B cell (primary cell): Measurements from ENCODE around the gene FOXE1. TPM values are rescaled to one million over a fixed set of nuclear protein-coding genes. Genes with fewer than 3 reads are reported as not detected.

Experiments used
- ATAC-seq: fragments of 200-7000 bp; cut with Tn5 transposase; one replicate; pipeline ENCODE4 v1.10.0; 2021; ENCODE audit warnings: low read depth, mild to moderate bottlenecking, moderate number of reproducible peaks, moderate library complexity
- CTCF ChIA-PET: fragments of 350-600 bp; sonication (Branson Sonifier 250); formaldehyde crosslinking; loops from one replicate; lab custom pipeline; 2021; ENCODE audit warnings: antibody characterized with exemption, inconsistent platforms; lab: Charles Lee
- POLR2A ChIA-PET: fragments of 350-600 bp; sonication (Branson Sonifier 250); formaldehyde crosslinking; loops from one replicate; lab custom pipeline; 2021; ENCODE audit warnings: antibody characterized with exemption; lab: Charles Lee
- DNase-seq: peaks from one replicate; pipeline ENCODE4 v3.0.0; 2013
- H2AFZ ChIP-seq: 2 replicates; pipeline ENCODE4 v1.6.1; 2012; ENCODE audit warnings: mild to moderate bottlenecking, low read depth, low read length; ENCODE audit not compliant: insufficient read depth, poor library complexity, severe bottlenecking
- H3K27ac ChIP-seq, 2 donors: 1 replicate in 1 of 2; 2 replicates in 1 of 2; pipeline ENCODE4 v1.5.1; 2012 to 2013; ENCODE audit warnings: low read length in 2 of 2, mild to moderate bottlenecking in 2 of 2, moderate library complexity in 1 of 2
- H3K27me3 ChIP-seq, 4 experiments: fragments of 200-600 bp in 1 of 4; sonication (generic) in 1 of 4; replicated peaks in 1 of 4; 1 replicate in 2 of 4; 2 replicates in 2 of 4; pipeline versions ENCODE4 v1.6.1 to v1.7.0; 2013 to 2016; ENCODE audit warnings: low read length in 3 of 4, mild to moderate bottlenecking in 2 of 4, mixed read lengths in 1 of 4, moderate library complexity in 1 of 4; ENCODE audit not compliant: insufficient read depth in 4 of 4, control insufficient read depth in 3 of 4; ENCODE audit errors: control extremely low read depth in 1 of 4
- H3K36me3 ChIP-seq, 2 experiments: replicated peaks in 1 of 2; 1 replicate in 1 of 2; 2 replicates in 1 of 2; pipeline versions ENCODE4 v1.6.1 to v1.7.1; 2013; ENCODE audit warnings: low read length in 1 of 2; ENCODE audit not compliant: insufficient read depth in 2 of 2, control insufficient read depth in 1 of 2; ENCODE audit errors: control extremely low read depth in 1 of 2, extremely low read depth in 1 of 2
- H3K4me1 ChIP-seq, 2 donors: fragments of 200-600 bp in 1 of 2; sonication (generic) in 1 of 2; 1 replicate in 1 of 2; 2 replicates in 1 of 2; pipeline versions ENCODE4 v1.5.1 to v1.6.1; 2013 to 2017; ENCODE audit warnings: low read length in 2 of 2; ENCODE audit not compliant: control insufficient read depth in 2 of 2, insufficient read depth in 2 of 2
- H3K4me2 ChIP-seq: replicated peaks from 2 replicates; pipeline ENCODE3; 2012; ENCODE audit warnings: mild to moderate bottlenecking, low read depth, low read length; ENCODE audit not compliant: poor library complexity, severe bottlenecking
- H3K4me3 ChIP-seq, 5 experiments: fragments of 200-600 bp in 1 of 5; sonication (generic) in 1 of 5; 1 replicate in 3 of 5; 2 replicates in 2 of 5; pipeline versions ENCODE4 v1.5.1 to v1.7.0; 2011 to 2016; ENCODE audit warnings: low read length in 4 of 5, mild to moderate bottlenecking in 4 of 5, low read depth in 2 of 5, control low read depth in 1 of 5, moderate library complexity in 1 of 5; ENCODE audit not compliant: insufficient read depth in 1 of 5; ENCODE audit errors: control extremely low read depth in 1 of 5, extremely low read depth in 1 of 5
- H3K79me2 ChIP-seq: fragments of 200-600 bp; sonication (generic); one replicate; pipeline ENCODE4 v1.6.0; 2016; ENCODE audit warnings: low read length; ENCODE audit not compliant: control insufficient read depth, insufficient read depth
- H3K9ac ChIP-seq: fragments of 200-600 bp; sonication (generic); 2 replicates; pipeline ENCODE4 v1.6.1; 2017; ENCODE audit warnings: mild to moderate bottlenecking, low read length, moderate library complexity
- H3K9me3 ChIP-seq, 3 donors: one replicate each; pipeline versions ENCODE4 v1.6.1 to v1.7.1; 2013; ENCODE audit warnings: low read length in 2 of 3; ENCODE audit not compliant: control insufficient read depth in 2 of 3, insufficient read depth in 1 of 3; ENCODE audit errors: control extremely low read depth in 1 of 3
- H4K20me1 ChIP-seq: 2 replicates; pipeline ENCODE4 v1.6.0; 2012; ENCODE audit warnings: mild to moderate bottlenecking, low read length; ENCODE audit not compliant: insufficient read depth, control insufficient read depth, poor library complexity, severe bottlenecking
- H3K27ac Mint-ChIP-seq: one replicate; pipeline ENCODE4 v1.8.0; 2021; ENCODE audit warnings: mixed read lengths
- H3K27me3 Mint-ChIP-seq: one replicate; pipeline ENCODE4 v1.8.0; 2021; ENCODE audit warnings: mixed read lengths
- H3K4me1 Mint-ChIP-seq: one replicate; pipeline ENCODE4 v1.8.0; 2021; ENCODE audit warnings: mixed read lengths
- H3K4me3 Mint-ChIP-seq: one replicate; pipeline ENCODE4 v1.8.0; 2021; ENCODE audit warnings: mixed read lengths
- H3K9me3 Mint-ChIP-seq: one replicate; pipeline ENCODE4 v1.8.0; 2022; ENCODE audit warnings: mixed read lengths; ENCODE audit not compliant: insufficient read depth
- CTCF ChIP-seq: fragments of 200-600 bp; IDR thresholded peaks from one replicate; pipeline ENCODE4 v1.8.0; 2022; ENCODE audit warnings: antibody characterized with exemption, mild to moderate bottlenecking
- EZH2 ChIP-seq: IDR thresholded peaks from 2 replicates; pipeline ENCODE4 v1.6.1; 2012; ENCODE audit warnings: borderline replicate concordance, low read depth, mild to moderate bottlenecking, moderate library complexity, low read length; ENCODE audit not compliant: insufficient read depth, poor library complexity, severe bottlenecking
- WGBS: methylation state at CpG from one replicate; pipeline ENCODE4 v1.1.5; 2013; ENCODE audit warnings: missing lambda C conversion rate; ENCODE audit not compliant: insufficient coverage; 5-methylcytosine and 5-hydroxymethylcytosine counted together
- intact Hi-C: fragments of 100-400 bp; cut with micrococcal nuclease; formaldehyde crosslinking; loops from one replicate; pipeline ENCODE4 v1.10.0; 2022
- polyA plus RNA-seq: library from polyadenylated mRNA; depleted of rRNA; stranded (reverse); fragments of >200 nt; gene quantifications from 2 replicates; pipeline ENCODE4 v1.2.3, GENCODE V29; 2012
- total RNA-seq, 2 donors: library from RNA; stranded (reverse); fragments of 120-200 nt in 1 of 2; gene quantifications; 1 replicate in 1 of 2; 2 replicates in 1 of 2; pipeline versions ENCODE4 v1.2.3 to v1.2.4, GENCODE V29; 2013 to 2022

Gene FOXE1
- total and polyA plus RNA-seq, 2 donors (not counting 1 experiment from before 2014, with no cell fraction given): not detected

DNA sequence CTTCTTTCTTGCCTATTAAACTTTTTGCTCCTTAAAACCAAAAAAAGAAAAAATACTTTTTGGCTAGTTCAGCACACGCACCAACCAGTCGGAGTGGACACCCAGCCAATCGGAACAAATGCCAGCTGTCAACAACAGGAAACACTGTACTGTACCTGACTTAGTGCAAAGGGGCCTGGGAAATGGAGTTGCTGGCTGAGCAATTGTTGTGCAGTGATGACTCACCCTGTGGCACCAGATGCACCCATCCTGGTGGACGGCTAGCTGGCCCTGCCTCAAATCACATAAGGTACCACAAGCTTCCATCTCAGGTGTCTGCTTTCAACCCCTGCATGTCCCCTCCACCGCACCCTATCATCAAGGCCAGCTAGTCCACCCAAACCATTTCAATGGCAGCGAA is 20.9 kb downstream of the FOXE1 start:
- Histone ChIP-seq H4K20me1 (no peaks in the 10 kb centered on the region), H3K4me2 (no peak overlapping the region), H3K4me1 (no peaks in the 10 kb centered on the region), H2AFZ (no peak overlapping the region), H3K79me2 (no peaks in the 10 kb centered on the region), H3K27ac (no peak overlapping the region), H3K27me3 (peaks cover 0 to 5% (median 0%) of the 10 kb centered on the region in 4 experiments), H3K9me3 (peaks cover 0 to 3% (median 0%) of the 10 kb centered on the region in 3 donors), H3K9ac (no peak overlapping the region), H3K4me3 (no peak overlapping the region), H3K36me3 (no peaks in the 10 kb centered on the region)
- H3K27me3 Mint-ChIP-seq: peaks cover 22% of the 10 kb centered on the region
- ChIA-PET POLR2A (no interaction called here), CTCF (no interaction called here)
- no peak for ATAC-seq
- no peak overlapping the region for H3K27ac Mint-ChIP-seq
- no peaks in the 10 kb centered on the region for H3K4me1 Mint-ChIP-seq
- WGBS: 100% methylated on average over 2 of the region's 6 CpGs
- H3K4me3 Mint-ChIP-seq: no peak overlapping the region
- no peak for DNase-seq
- peaks cover 2% of the 10 kb centered on the region for H3K9me3 Mint-ChIP-seq
- intact Hi-C loops: no loop called here
- TF ChIP-seq EZH2: no peak
- TF ChIP-seq CTCF: no peak

DNA sequence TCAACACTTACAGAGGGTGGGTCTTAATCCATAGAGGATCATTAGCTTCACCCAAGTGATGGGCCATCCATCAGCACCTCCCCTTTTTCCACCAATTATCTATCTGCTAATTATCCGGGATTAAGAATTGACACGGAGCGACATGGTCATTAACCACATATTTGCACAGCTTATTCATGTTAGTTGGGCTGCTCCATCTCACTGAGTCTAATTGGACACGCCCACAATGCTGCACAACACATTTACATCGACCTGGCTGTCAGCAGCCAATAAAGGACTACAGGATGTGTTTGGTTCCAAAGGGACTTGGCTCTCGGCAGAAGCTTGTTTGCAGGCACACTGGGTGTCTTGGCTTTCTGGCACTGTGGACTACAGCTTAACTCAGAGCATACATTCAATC is 21.6 kb downstream of the FOXE1 start:
- WGBS: 86% methylated on average over 6 of the region's 6 CpGs
- Histone ChIP-seq H3K4me1 (no peaks in the 10 kb centered on the region), H3K9ac (no peak overlapping the region), H3K4me2 (no peak overlapping the region), H3K4me3 (no peak overlapping the region), H3K9me3 (peaks cover 0 to 3% (median 0%) of the 10 kb centered on the region in 3 donors), H3K36me3 (no peaks in the 10 kb centered on the region), H3K27ac (no peak overlapping the region), H3K79me2 (no peaks in the 10 kb centered on the region), H3K27me3 (no peaks in the 10 kb centered on the region), H4K20me1 (no peaks in the 10 kb centered on the region), H2AFZ (no peak overlapping the region)
- TF ChIP-seq EZH2: no peak
- no peak for TF ChIP-seq CTCF
- H3K4me1 Mint-ChIP-seq: no peaks in the 10 kb centered on the region
- ATAC-seq (no peak), DNase-seq (no peak)
- H3K9me3 Mint-ChIP-seq: no peaks in the 10 kb centered on the region
- H3K4me3 Mint-ChIP-seq: no peak overlapping the region
- intact Hi-C loops: no loop called here
- no peak overlapping the region for H3K27ac Mint-ChIP-seq
- POLR2A ChIA-PET: no interaction called here
- CTCF ChIA-PET: no interaction called here
- peaks cover 19% of the 10 kb centered on the region for H3K27me3 Mint-ChIP-seq
